MM.1S (cell line): ENCODE measurements around the gene C8A.

ENCODE experiments used
- CTCF ChIP-seq: fragments of 300-600 bp; sonication (generic); IDR thresholded peaks from 2 replicates; pipeline ENCODE4 v1.5.1; 2016; ENCODE audit warnings: antibody characterized with exemption, low read length, mixed read lengths
- EZH2 ChIP-seq: fragments of 300-600 bp; sonication (generic); optimal IDR thresholded peaks from 2 replicates; pipeline ENCODE3; 2017; ENCODE audit warnings: low read depth, mild to moderate bottlenecking, antibody characterized with exemption, low read length, mixed read lengths
- EZH2phosphoT487 ChIP-seq: fragments of 300-600 bp; sonication (generic); IDR thresholded peaks from 2 replicates; pipeline ENCODE4 v1.6.1; 2018; ENCODE audit warnings: antibody characterized with exemption, low read length

- no peak for TF ChIP-seq CTCF
- TF ChIP-seq EZH2phosphoT487 = no peak
- TF ChIP-seq EZH2 = no peak
Measured at GRCh38 chr1:56934430-56935060, 79.9 kb downstream of the C8A start.
